HG03565 (cell line): ENCODE measurements around the gene CDH2.
"Not testable (repeated sequence)": the region's sequence is repeated elsewhere in the genome, so short reads cannot be mapped to it uniquely, and the experiment has no call there.

ENCODE experiments used
- ATAC-seq: cut with Tn5 transposase; IDR thresholded peaks from one replicate; pipeline ENCODE4 v1.9.1; 2021; ENCODE audit warnings: mild to moderate bottlenecking, moderate library complexity; ENCODE audit not compliant: unreplicated experiment

Gene CDH2

DNA sequence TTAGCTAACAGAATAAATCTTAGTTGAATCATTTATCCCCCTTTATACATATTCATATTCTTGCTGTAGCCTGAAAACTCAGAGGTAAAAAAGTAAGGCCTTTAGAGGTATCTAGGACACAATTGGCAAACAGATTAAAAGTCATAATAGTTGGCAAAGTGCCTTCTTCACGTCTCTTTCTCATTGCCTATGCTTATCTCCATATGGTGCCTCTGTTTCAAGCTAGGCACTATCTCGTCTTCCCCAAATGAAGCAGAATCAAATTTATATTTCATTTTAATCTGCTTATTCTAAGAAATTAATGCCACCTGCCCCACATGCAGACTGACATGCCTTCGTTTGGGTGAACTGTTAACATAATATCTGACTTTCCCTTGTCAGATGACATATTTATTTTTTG, 245.4 kb downstream of the CDH2 start:
- no peak for ATAC-seq

DNA sequence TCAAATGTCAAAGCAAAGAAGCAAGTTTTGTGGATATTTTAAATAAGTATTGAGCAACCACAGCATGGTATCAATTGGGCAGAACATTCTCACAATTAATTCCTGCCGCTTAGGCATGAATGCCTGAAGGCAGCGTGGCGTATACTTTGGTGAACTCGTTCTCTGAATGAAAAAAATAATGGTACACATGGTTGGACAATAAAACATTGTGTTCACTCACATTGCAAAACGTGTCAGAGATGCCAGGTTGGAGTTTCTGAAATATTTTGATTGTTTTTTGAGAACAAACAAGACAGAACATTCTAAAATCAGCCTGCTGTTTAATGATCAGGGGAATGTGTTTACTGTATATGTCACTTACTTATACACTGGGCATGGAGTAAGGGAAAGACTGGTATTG, 254.2 kb downstream of the CDH2 start:
- no peak for ATAC-seq

DNA sequence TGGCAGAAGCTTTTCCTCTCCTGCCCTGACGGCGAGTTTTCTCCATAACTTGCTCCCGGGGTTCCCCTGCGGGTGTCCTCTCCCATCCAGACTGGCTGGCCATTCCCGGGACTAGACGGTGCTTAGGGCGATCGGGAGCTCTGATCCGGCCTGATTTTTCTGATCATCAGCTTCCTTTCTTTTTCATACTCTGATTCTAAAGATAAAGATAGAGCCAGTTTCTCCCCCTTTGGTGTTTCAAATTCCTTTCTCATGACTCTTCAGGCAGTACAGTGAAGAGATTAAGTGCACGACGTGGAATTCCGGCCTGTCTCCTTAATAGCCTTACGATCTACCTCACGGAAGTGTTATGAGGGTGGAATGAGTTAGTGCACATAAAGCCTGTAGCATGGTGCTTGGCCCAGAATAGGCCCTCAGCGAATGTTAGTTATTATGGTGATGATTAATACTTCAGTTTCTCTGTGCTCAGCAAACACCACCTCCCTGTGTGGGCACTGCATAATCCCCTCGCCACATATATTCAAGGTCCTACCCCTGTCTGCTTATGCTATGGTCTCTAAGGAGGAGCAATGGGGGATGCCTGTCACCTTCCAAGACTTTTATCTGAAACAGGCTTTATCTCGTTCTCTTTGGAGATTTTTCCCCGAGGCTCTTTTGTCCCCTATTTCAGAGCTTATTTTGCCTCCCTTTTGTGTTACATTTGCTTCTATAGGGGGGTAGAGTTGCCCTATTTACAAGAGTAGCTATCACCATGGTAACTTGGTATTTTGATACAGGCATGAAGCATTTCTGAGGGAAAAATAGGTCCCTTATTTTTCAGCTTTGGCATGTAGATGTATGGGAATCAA, 254.8 kb downstream of the CDH2 start:
- no peak for ATAC-seq

DNA sequence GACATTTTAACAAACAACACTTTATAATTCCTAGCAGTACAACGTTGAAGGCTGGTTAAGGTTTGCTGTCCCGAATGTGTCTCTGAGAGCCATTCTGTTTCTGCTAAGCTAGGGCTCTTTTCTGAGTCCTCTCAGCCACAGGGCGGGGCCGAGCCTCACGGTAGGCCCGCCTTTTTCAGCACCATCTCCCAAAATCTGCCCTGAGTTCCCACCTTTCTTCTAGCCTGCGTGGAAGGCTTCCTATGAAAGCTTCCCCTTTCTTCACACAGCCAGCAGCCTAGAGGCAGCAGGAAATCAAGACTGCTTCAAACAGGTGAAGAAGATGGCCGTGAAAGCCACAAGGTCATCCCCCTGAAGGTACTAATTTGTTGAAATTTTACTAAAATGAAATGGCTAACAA, 255.5 kb downstream of the CDH2 start:
- no peak for ATAC-seq

DNA sequence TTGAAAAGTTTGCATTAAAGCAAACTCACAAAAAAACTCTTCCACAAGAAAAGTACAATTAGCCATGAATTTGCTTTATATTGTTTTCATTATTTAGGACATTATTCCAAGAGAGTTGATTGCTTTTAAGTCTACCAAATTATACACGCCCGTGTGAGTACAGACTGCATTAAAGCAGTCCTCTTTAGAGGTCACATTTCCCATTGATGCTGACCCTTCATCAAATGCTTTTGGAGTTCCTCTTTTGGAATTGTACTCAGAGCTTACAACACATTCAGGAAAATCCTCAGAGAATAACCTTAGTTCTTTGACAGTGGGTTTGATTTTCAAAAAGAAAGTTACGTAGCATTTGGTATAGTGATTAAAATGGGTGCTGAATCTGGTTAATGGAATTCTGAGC, 256.1 kb downstream of the CDH2 start:
- ATAC-seq, result no peak

DNA sequence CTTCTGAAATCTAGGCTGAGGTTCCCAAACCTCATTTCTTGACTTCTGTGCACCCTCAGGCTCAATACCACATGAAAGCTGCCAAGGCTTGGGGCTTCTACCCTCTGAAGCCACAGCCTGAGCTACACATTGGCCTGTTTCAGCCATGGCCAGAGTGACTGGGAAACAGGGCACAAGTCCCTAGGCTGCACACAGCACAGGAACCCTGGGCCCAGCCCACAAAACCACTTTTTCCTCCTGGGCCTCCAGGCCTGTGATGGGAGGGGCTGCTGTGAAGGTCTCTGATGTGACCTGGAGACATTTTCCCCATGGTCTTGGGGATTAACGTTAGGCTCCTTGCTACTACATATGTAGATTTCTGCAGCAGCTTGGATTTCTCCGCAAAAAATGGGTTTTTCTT, 270.7 kb downstream of the CDH2 start:
- ATAC-seq, result not testable (repeated sequence)

DNA sequence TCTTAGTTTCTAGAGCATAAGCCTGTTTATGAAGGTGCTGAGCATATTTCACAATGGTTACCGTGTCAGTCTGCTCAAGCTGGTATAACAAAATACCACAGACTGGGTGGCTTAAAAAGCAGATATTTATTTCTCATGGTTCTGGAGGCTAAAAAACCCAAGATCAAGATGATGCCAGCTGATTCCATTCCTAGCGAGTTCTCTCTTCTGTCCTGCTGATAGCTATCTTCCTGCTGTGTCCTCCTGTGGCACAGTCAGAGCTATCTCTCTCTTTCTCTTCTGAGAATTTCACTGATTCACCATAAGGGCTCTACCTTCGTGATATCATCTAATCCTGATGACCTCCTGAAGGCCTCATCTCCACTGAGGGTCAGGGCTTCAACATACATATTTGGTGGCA, 273.0 kb downstream of the CDH2 start:
- no peak for ATAC-seq

DNA sequence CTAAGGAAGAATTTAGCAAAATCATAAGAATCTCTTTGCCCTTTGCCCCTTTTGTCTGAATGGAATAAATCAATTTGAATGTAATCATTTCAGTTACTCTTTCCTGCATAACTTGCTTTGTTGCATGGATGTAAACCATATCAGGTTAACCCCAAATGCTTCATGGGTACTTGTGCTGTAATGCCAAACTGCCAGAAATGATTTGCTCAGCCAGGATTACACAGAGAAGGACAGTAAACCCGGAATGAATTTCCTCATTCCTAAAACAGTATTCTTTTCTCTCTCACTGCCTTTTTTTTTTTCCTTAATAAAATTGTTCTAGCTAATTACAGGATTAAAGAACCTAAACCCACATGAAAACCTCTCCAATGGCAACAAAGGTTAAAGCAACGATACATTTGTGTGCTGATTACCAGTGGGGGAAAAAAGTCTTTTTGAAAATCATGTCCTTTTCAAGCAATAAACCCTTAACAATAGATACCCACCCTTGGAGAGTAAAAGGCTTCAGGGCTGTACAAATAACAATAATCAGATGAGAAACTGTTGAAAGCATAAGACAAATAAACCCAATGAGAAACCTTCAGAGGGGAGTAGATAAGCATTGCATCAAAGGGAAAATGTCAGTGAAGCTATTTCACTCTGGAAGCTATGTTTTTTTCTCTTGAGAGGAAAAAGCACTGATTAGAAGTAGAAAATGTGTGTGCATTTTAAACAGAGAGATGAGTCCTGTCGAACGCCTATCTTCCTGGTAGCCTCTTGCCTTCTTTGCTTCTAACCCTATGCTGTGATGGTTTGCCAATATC, 275.3 kb downstream of the CDH2 start:
- no peak for ATAC-seq
